ENCODE results near the gene IZUMO4. TPM values are rescaled to one million over a fixed set of nuclear protein-coding genes. Genes with fewer than 3 reads are reported as not detected.
"Not testable (repeated sequence)": the region's sequence is repeated elsewhere in the genome, so short reads cannot be mapped to it uniquely, and the experiment has no call there.

The IZUMO4 gene
- total RNA-seq, 1 donor from 2014 or later, result 8.9 TPM

DNA sequence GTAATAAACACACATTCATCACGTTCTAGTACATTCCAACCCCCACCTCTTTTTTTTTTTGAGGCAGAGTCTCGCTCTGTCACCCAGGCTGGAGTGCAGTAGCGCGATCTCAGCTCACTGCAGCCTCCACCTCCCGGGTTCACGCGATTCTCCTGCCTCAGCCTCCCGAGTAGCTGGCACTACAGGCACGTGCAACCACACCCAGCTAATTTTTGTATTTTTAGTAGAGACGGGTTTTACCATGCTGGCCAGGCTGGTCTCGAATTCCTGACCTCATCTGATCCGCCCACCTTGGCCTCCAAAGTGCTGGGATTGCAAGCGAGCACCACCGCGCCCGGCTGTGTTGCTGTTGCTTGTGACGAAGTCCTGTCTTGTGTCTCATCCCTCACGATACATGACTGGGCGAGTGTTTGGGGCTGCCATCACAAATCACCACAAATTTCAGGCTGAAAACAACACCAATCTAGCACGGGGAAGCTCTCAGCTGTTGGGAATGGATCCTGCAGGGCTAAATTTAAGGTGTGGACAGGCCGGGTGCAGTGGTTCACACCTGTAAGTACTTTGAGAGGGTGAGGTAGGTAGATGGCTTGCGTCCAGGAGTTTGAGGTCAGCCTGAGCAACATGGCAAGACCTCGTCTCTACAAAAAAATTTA is 16.3 kb upstream of the IZUMO4 start:
- intact Hi-C loops (cut with micrococcal nuclease), result loop anchor here (5.0 kb wide), 1 partner anchor 63 kb away; the partner anchor contains the start of gene BTBD2

GRCh38 chr19:2081873-2082810 is 14.6 kb upstream of the IZUMO4 start:
- intact Hi-C loops (cut with micrococcal nuclease), result loop anchor here (2.0 to 5.0 kb wide), 3 partner anchors 13 to 65 kb away; partner anchors contain the start of genes BTBD2 and MKNK2

DNA sequence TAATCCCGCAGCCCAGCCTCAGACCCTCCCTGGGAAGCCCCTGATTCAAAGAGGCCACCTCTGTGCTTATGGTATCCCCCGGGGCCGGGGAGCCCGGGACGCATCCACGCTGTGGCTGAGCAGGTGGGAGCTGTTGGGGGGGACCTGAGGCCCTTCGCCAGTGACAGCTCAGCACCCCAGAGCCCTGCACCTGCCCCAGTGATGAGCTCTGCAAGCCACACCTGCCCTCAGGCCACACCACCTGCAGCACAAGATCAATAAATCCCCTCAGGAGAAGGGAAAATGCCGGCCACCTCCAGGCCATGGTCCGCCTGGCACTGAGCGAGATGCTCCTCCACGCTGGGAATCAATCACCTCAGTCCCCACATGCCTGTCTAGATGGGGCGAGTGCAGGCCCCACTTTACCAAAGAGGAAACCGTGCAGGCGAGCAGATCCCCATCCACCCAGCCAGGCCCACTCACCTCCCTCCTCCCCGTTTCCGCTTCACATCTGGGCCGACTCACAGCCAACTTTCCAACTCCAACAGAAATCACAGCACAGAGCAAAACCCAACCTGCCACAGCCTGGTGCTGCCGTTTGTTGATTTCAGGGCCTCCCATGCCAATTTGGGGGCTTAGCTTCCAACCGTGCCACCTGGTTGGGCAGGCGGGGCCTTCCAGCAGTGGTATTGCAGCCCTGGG is 13.4 kb upstream of the IZUMO4 start:
- intact Hi-C loops (cut with micrococcal nuclease), result loop anchor here (2.0 to 5.0 kb wide), 3 partner anchors 15 to 66 kb away; partner anchors contain the start of genes BTBD2 and MKNK2

DNA sequence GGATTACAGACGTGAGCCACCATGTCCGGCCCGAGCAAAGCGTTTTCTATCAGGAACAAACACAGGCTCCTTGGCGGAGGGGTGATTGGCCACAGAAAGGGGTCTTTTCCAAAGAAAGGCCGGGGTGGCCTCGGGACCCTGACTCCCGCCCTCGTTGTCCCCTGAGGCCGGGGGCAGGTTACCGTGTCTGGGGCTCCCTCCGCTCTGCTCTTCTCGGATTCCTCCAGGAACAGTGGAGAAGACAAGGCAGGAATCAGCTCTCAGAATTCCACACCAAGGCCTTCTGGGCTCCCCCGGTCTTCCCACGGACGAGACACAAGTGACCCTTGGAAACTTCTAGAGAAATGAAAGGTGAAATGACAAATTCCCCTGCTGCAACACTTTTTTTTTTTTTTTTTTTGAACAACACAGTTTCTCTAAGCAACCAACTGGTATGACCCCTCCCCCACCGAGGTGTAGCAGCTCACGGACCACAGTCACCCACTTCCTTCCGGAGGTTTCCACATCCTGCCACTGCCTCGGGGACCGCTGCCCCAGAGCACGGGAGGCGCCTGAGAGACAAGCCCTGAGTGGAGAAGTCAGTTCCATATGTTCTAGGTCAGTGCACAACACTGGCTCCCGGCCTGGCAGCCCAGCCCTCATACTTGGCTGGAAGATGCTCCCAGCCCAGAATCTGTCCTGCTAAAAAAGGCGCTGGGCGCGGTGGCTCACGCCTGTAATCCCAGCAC is 11.6 kb upstream of the IZUMO4 start:
- intact Hi-C loops (cut with micrococcal nuclease), result loop anchor here (1.0 to 5.0 kb wide), 4 partner anchors 11 to 143 kb away; partner anchors contain the start of genes BTBD2, IZUMO4 and MOB3A

DNA sequence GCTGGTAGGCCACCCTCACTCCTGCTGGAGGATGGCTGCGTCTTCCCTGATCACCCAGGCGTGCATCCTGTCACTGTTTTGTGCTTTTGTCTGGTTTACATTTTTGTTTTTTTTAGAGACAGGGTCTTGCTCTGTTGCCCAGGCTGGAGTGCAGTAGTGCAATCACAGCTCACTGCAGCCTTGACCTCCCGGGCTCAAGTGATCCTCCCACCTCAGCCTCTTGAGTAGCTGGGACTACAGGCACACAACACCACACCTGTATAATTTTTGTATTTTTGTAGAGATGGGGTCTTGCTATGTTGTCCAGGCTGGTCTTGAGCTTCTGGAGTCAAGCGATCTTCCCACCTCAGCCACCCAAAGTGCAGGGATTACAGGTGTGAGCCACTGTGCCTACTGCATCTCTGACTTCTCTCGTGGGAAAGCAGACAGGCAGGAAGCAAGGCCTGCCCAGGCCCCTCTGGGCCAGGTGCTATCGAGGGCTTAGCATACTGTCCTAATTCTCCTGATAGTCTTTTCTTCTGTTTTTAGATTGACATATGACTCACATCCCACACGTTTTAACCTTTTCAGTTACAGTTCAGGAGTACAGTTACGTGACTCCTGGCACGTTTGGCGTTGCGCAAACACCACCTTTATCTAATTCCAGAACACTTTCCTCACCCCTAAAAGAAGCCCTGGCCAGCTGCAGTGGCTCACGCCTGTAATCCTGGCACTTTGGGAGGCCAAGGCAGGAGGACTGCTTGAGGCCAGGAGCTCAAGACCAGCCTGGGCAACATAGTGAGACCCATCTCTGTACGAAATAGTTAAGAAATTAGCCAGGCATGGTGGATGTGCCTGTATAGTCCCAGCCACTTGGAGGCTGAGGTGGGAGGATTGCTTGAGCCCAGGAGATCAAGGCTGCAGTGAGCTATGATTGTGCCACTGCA is 9.8 kb upstream of the IZUMO4 start:
- intact Hi-C loops (cut with micrococcal nuclease), result not testable (repeated sequence)

GRCh38 chr19:2087621-2088100 is 9.1 kb upstream of the IZUMO4 start:
- intact Hi-C loops (cut with micrococcal nuclease), result no loop called here

- intact Hi-C loops (cut with micrococcal nuclease), result no loop called here
Observed at GRCh38 chr19:2089001-2089711, 7.6 kb upstream of the IZUMO4 start.

GRCh38 chr19:2089727-2090053 is 7.0 kb upstream of the IZUMO4 start:
- intact Hi-C loops (cut with micrococcal nuclease), result loop anchor here (10.0 kb wide), 1 partner anchor 205 kb away; the partner anchor contains the start of gene ABHD17A

GRCh38 chr19:2091926-2092525 is 4.7 kb upstream of the IZUMO4 start:
- intact Hi-C loops (cut with micrococcal nuclease), result loop anchor here (10.0 kb wide), 1 partner anchor 207 kb away; the partner anchor contains the start of gene ABHD17A

GRCh38 chr19:2096034-2096479 is 658 bp upstream of the IZUMO4 start, which contains the start of gene MOB3A:
Gene MOB3A, minus strand, starts transcription at chr19:2096326. Its CDS starts 17,766 bp downstream, at chr19:2078560.
- intact Hi-C loops (cut with micrococcal nuclease), result loop anchor here (1.0 to 10.0 kb wide), 10 partner anchors 11 to 211 kb away; partner anchors contain the start of genes ABHD17A, AP3D1, CSNK1G2 and MKNK2

DNA sequence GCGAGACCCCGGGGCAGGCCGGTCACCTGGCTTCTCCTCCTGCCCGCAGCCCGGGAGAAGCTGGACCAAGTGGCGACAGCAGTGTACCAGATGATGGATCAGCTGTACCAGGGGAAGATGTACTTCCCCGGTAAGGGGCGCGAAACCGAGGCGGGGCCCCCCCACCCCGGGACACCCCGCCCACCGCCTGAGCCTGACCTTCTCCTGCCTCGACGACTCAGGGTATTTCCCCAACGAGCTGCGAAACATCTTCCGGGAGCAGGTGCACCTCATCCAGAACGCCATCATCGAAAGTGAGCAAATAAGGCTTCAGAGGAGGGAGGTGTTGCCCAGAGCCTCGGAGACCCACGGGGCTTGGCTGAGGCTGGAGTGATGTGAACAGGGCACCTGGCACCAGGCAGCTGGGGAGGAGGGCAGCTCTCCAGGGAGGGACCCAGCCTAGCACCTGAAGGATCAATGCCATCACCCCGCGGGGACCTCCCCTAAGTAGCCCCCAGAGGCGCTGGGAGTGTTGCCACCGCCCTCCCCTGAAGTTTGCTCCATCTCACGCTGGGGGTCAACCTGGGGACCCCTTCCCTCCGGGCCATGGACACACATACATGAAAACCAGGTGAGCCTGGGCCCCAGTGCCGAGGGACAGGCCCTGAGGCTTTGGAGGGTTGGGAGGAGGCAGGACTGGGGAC is 629 bp downstream of the IZUMO4 start:
- intact Hi-C loops (cut with micrococcal nuclease), result loop anchor here (2.0 to 10.0 kb wide), 5 partner anchors 37 to 213 kb away; partner anchors contain the start of genes ABHD17A, MKNK2, PLEKHJ1 and SF3A2

DNA sequence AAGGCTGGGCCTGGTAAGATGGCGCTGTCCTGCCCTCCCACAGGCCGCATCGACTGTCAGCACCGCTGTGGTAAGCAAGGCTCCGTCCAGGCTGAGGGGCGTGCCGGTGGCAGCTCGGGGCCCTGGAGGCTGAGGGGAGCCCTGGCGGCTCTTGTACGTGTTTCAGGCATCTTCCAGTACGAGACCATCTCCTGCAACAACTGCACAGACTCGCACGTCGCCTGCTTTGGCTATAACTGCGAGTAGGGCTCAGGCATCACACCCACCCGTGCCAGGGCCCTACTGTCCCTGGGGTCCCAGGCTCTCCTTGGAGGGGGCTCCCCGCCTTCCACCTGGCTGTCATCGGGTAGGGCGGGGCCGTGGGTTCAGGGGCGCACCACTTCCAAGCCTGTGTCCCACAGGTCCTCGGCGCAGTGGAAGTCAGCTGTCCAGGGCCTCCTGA is 1.2 kb downstream of the IZUMO4 start:
- intact Hi-C loops (cut with micrococcal nuclease), result loop anchor here (2.0 to 10.0 kb wide), 5 partner anchors 37 to 213 kb away; partner anchors contain the start of genes ABHD17A, MKNK2, PLEKHJ1 and SF3A2

GRCh38 chr19:2099054-2099501 is 2.4 kb downstream of the IZUMO4 start:
- intact Hi-C loops (cut with micrococcal nuclease), result loop anchor here (5.0 to 10.0 kb wide), 3 partner anchors 138 to 214 kb away; partner anchors contain the start of genes ABHD17A, PLEKHJ1 and SF3A2

- intact Hi-C loops (cut with micrococcal nuclease), result loop anchor here (5.0 to 10.0 kb wide), 3 partner anchors 137 to 215 kb away; partner anchors contain the start of genes ABHD17A, PLEKHJ1 and SF3A2
Observed at GRCh38 chr19:2099937-2100718, 3.4 kb downstream of the IZUMO4 start.

- intact Hi-C loops (cut with micrococcal nuclease), result no loop called here
Observed at GRCh38 chr19:2100719-2101061, 4.0 kb downstream of the IZUMO4 start.
